SU-DHL-6 (cell line): ENCODE measurements around the gene MCTP1.

Experiments used
- CTCF ChIP-seq: fragments of 200-600 bp; sonication (generic); IDR thresholded peaks from one replicate; pipeline ENCODE4 v1.5.1; 2017; ENCODE audit warnings: antibody characterized with exemption, mild to moderate bottlenecking, low read length, moderate library complexity; ENCODE audit not compliant: insufficient read depth, poor library complexity, severe bottlenecking
- EZH2phosphoT487 ChIP-seq: fragments of 200-600 bp; sonication (generic), shearing (Covaris generic); conservative IDR thresholded peaks from 2 replicates; pipeline ENCODE4 v1.6.1; 2018; ENCODE audit warnings: mild to moderate bottlenecking, antibody characterized with exemption, low read length, moderate library complexity, mixed read lengths

- TF ChIP-seq CTCF (no peak), EZH2phosphoT487 (no peak)
Measured at GRCh38 chr5:94745786-94746730, 538.8 kb downstream of the MCTP1 start.
